KMS-11 (cell line): ENCODE results near the gene CDC42BPA.
"Not testable (repeated sequence)": the region's sequence is repeated elsewhere in the genome, so short reads cannot be mapped to it uniquely, and the experiment has no call there.

Experiments used
- H2AFZ ChIP-seq: fragments of 200-600 bp; sonication (generic); 2 replicates; pipeline ENCODE4 v1.6.1; 2016; ENCODE audit warnings: antibody characterized with exemption, mixed run types, low read depth
- H3K27ac ChIP-seq: fragments of 200-600 bp; sonication (generic); 2 replicates; pipeline ENCODE4 v1.6.1; 2016; ENCODE audit warnings: mild to moderate bottlenecking, mixed run types
- H3K27me3 ChIP-seq: fragments of 200-600 bp; sonication (generic); 2 replicates; pipeline ENCODE4 v1.6.1; 2017; ENCODE audit warnings: mild to moderate bottlenecking, low read depth, mixed run types, moderate library complexity; ENCODE audit not compliant: insufficient read depth
- H3K36me3 ChIP-seq: fragments of 200-600 bp; sonication (generic); 2 replicates; pipeline ENCODE4 v1.6.1; 2017; ENCODE audit warnings: mild to moderate bottlenecking, mixed run types; ENCODE audit not compliant: insufficient read depth
- H3K4me1 ChIP-seq: fragments of 200-600 bp; sonication (generic); 2 replicates; pipeline ENCODE4 v1.6.1; 2016; ENCODE audit warnings: mild to moderate bottlenecking, low read depth, mixed run types; ENCODE audit not compliant: poor library complexity, severe bottlenecking
- H3K4me2 ChIP-seq: fragments of 200-600 bp; sonication (generic); 2 replicates; pipeline ENCODE4 v1.7.0; 2016; ENCODE audit warnings: mild to moderate bottlenecking, mixed run types
- H3K4me3 ChIP-seq: fragments of 200-600 bp; sonication (generic); IDR thresholded peaks from 2 replicates; pipeline ENCODE4 v1.6.1; 2017; ENCODE audit warnings: low read depth, low read length, mixed read lengths; ENCODE audit not compliant: insufficient read depth
- H3K79me2 ChIP-seq: fragments of 200-600 bp; sonication (generic); 2 replicates; pipeline ENCODE4 v1.6.1; 2016; ENCODE audit warnings: low read depth, mixed run types; ENCODE audit not compliant: insufficient read depth
- H3K9ac ChIP-seq: fragments of 200-600 bp; sonication (generic); 2 replicates; pipeline ENCODE4 v1.6.1; 2016; ENCODE audit warnings: mild to moderate bottlenecking, mixed run types
- H4K20me1 ChIP-seq: fragments of 200-600 bp; sonication (generic); 2 replicates; pipeline ENCODE4 v1.6.1; 2016; ENCODE audit warnings: mild to moderate bottlenecking, mixed run types; ENCODE audit not compliant: insufficient read depth
- CTCF ChIP-seq: fragments of 200-600 bp; sonication (generic); conservative IDR thresholded peaks from 2 replicates; pipeline ENCODE4 v1.6.1; 2017; ENCODE audit warnings: low read depth, mild to moderate bottlenecking, antibody characterized with exemption, low read length, moderate library complexity, mixed read lengths

The CDC42BPA gene

GRCh38 chr1:226957714-226958113, 360.6 kb downstream of the CDC42BPA start:
- H4K20me1 ChIP-seq, result no peaks in the 10 kb centered on the region
- no peak overlapping the region for H3K4me3 ChIP-seq
- no peaks in the 10 kb centered on the region for H3K36me3 ChIP-seq
- no peak overlapping the region for H3K27ac ChIP-seq
- H3K27me3 ChIP-seq, result no peaks in the 10 kb centered on the region
- peaks cover 19% of the 10 kb centered on the region; the same call in 1 of the 2 replicates for H3K79me2 ChIP-seq
- no peak for TF ChIP-seq CTCF
- H2AFZ ChIP-seq, result no peak overlapping the region
- no peak overlapping the region for H3K9ac ChIP-seq
- no peak overlapping the region for H3K4me2 ChIP-seq
- H3K4me1 ChIP-seq, result no peaks in the 10 kb centered on the region

GRCh38 chr1:226956942-226957713, 361.2 kb downstream of the CDC42BPA start:
- no peak overlapping the region for H3K4me2 ChIP-seq
- no peaks in the 10 kb centered on the region for H4K20me1 ChIP-seq
- no peak for TF ChIP-seq CTCF
- no peak overlapping the region for H3K4me3 ChIP-seq
- no peaks in the 10 kb centered on the region for H3K27me3 ChIP-seq
- no peak overlapping the region for H3K27ac ChIP-seq
- peaks cover 19% of the 10 kb centered on the region; the same call in 1 of the 2 replicates for H3K79me2 ChIP-seq
- H3K9ac ChIP-seq, result no peak overlapping the region
- no peak overlapping the region for H2AFZ ChIP-seq
- no peaks in the 10 kb centered on the region for H3K4me1 ChIP-seq
- no peaks in the 10 kb centered on the region for H3K36me3 ChIP-seq

GRCh38 chr1:226955857-226956256, 362.4 kb downstream of the CDC42BPA start:
- H3K4me2 ChIP-seq, H3K9ac ChIP-seq, H3K4me3 ChIP-seq, H4K20me1 ChIP-seq, H3K27ac ChIP-seq, H3K4me1 ChIP-seq, H3K36me3 ChIP-seq, H3K27me3 ChIP-seq, H2AFZ ChIP-seq: not testable (repeated sequence)
- H3K79me2 ChIP-seq, result peaks cover 32% of the 10 kb centered on the region; the same call in 1 of the 2 replicates

- peaks cover 35% of the 10 kb centered on the region; the same call in 1 of the 2 replicates for H3K79me2 ChIP-seq
- H3K4me3 ChIP-seq, result no peak overlapping the region
- H3K9ac ChIP-seq, result no peak overlapping the region
- H3K4me2 ChIP-seq, result no peak overlapping the region
- H3K27ac ChIP-seq, result no peak overlapping the region
- peaks cover 11% of the 10 kb centered on the region for H3K4me1 ChIP-seq
- no peaks in the 10 kb centered on the region for H4K20me1 ChIP-seq
- no peaks in the 10 kb centered on the region for H3K36me3 ChIP-seq
- H3K27me3 ChIP-seq, result no peaks in the 10 kb centered on the region
- no peak overlapping the region for H2AFZ ChIP-seq
- no peak for TF ChIP-seq CTCF
Observed at GRCh38 chr1:226954777-226955176, 363.5 kb downstream of the CDC42BPA start.

GRCh38 chr1:226954337-226954736, 364.0 kb downstream of the CDC42BPA start:
- TF ChIP-seq CTCF, result no peak
- Histone ChIP-seq H3K36me3 (no peaks in the 10 kb centered on the region), H3K27ac (no peak overlapping the region), H2AFZ (no peak overlapping the region), H3K79me2 (peaks cover 40% of the 10 kb centered on the region; the same call in 1 of the 2 replicates), H3K4me1 (peaks cover 11% of the 10 kb centered on the region), H3K9ac (no peak overlapping the region), H3K4me3 (no peak overlapping the region), H4K20me1 (no peaks in the 10 kb centered on the region), H3K4me2 (no peak overlapping the region), H3K27me3 (no peaks in the 10 kb centered on the region)
